Fibroblast of mammary gland (primary cell): ENCODE results near the gene KRTCAP3.

Source experiments
- DNase-seq: peaks from one replicate; pipeline ENCODE4 v3.0.0-alpha.2; 2010; ENCODE audit warnings: low read depth
- H3K4me3 ChIP-seq: 2 replicates; pipeline ENCODE4 v1.5.1; 2011; ENCODE audit warnings: low read depth, mild to moderate bottlenecking, low read length, moderate library complexity; ENCODE audit not compliant: control insufficient read depth
- TF ChIP-seq, protein P1 (sequence below): conservative IDR thresholded peaks from 2 replicates; pipeline ENCODE4 v1.5.1; 2011; ENCODE audit warnings: low read depth, low read length, inconsistent platforms; ENCODE audit not compliant: control insufficient read depth, insufficient read depth

The KRTCAP3 gene

DNA sequence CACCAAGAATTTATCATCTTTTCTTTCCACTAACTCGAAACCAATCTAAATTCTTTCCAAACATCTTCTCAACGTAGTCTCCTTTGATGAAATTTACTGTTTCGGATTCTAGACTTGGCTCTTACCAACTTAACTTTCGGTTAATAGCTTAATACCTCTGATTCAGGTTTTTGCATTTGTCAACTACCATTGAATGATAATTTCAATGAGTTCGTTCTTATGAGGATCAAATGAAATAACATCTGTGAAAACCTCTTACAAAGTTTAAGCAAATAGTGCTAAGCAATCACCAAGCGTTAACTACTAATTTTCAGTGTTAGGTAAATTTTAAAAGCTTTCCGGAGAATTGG is 14.3 kb upstream of the KRTCAP3 start:
- peak; percentile 33 for DNase-seq
- H3K4me3 ChIP-seq, result peak overlapping the region; percentile 76
- TF ChIP-seq, protein P1, sequence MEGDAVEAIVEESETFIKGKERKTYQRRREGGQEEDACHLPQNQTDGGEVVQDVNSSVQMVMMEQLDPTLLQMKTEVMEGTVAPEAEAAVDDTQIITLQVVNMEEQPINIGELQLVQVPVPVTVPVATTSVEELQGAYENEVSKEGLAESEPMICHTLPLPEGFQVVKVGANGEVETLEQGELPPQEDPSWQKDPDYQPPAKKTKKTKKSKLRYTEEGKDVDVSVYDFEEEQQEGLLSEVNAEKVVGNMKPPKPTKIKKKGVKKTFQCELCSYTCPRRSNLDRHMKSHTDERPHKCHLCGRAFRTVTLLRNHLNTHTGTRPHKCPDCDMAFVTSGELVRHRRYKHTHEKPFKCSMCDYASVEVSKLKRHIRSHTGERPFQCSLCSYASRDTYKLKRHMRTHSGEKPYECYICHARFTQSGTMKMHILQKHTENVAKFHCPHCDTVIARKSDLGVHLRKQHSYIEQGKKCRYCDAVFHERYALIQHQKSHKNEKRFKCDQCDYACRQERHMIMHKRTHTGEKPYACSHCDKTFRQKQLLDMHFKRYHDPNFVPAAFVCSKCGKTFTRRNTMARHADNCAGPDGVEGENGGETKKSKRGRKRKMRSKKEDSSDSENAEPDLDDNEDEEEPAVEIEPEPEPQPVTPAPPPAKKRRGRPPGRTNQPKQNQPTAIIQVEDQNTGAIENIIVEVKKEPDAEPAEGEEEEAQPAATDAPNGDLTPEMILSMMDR, result no peak

DNA sequence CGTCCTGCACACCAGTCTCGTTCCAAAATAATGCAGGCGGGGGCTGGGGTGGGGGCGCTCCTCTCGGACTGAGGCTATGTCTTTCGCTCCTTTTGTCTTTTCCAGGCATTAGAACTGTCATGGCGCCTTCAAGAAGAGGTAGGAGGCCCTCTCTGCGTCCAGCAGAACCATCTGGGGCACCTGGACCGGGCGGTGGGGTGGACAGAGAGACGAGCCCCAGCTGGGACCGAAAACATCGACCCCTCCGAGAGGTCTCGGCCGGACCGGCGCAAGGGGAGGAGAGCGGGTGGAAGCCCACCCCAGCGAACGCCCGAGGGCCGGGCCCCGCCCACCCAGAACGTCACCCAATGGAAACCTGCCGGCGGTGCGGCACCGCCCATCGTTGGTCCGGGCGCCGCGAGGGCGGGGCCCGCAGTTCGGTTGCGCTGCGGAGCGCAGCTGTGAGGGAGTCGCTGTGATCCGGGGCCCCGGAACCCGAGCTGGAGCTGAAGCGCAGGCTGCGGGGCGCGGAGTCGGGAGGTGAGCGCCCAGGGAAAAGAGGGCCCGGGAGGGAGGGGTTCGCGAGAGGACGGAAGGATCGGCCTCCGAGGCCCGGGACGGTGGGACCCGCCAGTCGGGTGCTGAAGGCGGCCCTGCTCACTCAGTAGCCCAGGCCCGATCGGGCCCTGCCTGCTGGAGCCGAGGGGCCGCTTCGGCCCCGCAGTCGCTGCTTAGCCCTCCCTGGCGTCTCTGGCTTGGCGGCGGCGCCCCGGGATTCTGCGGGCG is 13.8 kb upstream of the KRTCAP3 start, which contains the start of gene NRBP1:
NRBP1 (plus strand) TSS at position 419 of the 765 bp plus-strand sequence. CDS start 4,643 bp downstream, outside the sequence.
- TF ChIP-seq, protein P1, result no peak
- DNase-seq, result peak; percentile 84
- peak within 1 kb of the TSS; percentile 84 for H3K4me3 ChIP-seq

DNA sequence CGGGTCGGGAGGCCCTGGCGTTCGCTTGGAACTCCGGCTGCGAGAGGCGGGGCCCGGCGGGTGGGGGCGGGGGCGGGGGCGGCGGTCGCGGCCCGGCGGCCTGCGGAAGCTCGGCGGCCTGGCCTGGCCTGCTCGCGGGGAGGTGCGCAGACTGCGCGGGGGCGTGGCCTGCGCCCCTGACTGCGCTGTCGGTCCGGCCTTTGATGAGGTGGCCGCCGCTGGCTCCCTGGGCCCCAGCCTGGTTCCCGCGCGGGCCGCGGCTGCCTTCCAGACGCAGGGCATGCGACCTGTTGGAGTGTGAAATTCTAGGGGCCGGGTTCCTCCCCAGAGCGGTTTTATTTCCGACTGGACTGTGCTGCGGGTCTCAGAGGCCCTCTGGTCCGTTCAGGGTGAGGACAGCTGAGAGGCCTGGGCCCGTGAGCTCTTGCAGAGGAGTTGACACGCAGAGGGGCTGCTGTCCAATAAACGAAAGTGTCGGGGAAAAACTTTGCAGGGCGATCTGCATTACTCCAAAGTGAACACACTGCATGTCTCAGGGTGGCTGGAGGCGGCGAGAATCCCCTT is 13.1 kb upstream of the KRTCAP3 start:
- H3K4me3 ChIP-seq, result peak overlapping the region; percentile 84
- TF ChIP-seq, protein P1, result no peak
- DNase-seq, result peak; percentile 79

DNA sequence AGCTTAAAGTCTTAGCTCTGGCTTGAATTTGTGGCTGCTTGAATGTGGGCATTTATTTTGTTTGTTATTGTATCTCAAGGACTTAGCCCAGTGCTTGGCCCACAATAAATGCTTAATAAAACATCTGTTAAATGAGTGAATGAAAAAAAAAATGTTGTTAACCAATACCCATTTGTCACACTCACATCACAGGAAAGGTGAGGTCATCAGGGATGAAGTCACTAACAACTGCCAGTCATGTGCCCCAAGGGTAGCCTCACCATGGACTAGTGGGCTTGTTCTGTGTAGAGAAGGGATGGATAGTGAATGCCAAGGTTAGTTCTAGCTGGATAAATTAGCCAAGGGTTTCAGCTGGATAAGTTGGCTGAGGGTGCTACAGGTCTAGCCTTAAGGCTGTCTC is 10.8 kb upstream of the KRTCAP3 start:
- TF ChIP-seq, protein P1, result no peak
- peak; percentile 82 for DNase-seq
- H3K4me3 ChIP-seq, result no peak overlapping the region

DNA sequence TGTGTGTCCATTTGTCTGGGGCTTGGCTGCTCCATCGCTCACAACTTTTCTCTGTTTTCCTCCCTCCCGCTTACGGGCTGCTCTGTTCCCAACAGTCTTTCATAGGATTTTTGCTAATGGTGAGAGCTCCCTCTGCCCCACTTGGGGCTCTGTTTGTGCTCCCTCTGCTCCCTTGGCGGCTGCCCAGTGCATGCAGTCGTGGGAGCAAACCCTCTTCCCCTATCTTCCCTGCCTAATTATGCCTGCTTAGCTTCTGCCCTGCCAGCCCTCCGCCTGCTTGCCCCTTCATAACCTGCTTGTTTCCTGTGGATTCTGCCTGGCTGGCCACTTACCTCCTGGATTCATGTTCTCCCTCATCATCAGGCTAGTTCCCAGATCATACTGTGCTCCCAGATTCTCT is 6.6 kb upstream of the KRTCAP3 start:
- TF ChIP-seq, protein P1, result no peak
- no peak for DNase-seq
- H3K4me3 ChIP-seq, result no peak overlapping the region

DNA sequence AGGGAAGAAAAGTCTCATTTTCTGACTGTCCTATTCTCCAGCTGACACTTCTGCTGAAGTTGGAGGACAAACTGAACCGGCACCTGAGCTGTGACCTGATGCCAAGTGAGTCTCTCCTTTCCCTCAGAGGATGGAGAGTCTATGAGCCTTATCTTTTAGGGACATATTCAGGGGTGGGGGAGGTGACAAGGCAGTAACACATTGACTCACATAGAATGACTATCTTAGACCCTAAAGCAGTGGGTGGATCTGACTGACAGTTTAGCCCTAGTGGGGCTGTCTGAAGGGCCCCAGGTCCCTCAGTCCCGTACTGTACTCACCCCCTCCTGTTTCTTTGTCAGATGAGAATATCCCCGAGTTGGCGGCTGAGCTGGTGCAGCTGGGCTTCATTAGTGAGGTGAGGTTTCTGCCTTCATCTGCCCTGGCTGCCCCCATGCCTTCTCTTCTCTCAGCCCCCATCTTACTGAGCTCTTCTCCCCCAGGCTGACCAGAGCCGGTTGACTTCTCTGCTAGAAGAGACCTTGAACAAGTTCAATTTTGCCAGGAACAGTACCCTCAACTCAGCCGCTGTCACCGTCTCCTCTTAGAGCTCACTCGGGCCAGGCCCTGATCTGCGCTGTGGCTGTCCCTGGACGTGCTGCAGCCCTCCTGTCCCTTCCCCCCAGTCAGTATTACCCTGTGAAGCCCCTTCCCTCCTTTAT is 805 bp upstream of the KRTCAP3 start:
- TF ChIP-seq, protein P1, result no peak
- H3K4me3 ChIP-seq, result no peak overlapping the region
- no peak for DNase-seq
